HG02973 (cell line): ENCODE data around the gene DGCR2.
"Not testable (repeated sequence)": the region's sequence is repeated elsewhere in the genome, so short reads cannot be mapped to it uniquely, and the experiment has no call there.

Experiments
- ATAC-seq: cut with Tn5 transposase; IDR thresholded peaks from one replicate; pipeline ENCODE4 v1.9.1; 2021; ENCODE audit warnings: moderate library complexity; ENCODE audit not compliant: unreplicated experiment

The DGCR2 gene

DNA sequence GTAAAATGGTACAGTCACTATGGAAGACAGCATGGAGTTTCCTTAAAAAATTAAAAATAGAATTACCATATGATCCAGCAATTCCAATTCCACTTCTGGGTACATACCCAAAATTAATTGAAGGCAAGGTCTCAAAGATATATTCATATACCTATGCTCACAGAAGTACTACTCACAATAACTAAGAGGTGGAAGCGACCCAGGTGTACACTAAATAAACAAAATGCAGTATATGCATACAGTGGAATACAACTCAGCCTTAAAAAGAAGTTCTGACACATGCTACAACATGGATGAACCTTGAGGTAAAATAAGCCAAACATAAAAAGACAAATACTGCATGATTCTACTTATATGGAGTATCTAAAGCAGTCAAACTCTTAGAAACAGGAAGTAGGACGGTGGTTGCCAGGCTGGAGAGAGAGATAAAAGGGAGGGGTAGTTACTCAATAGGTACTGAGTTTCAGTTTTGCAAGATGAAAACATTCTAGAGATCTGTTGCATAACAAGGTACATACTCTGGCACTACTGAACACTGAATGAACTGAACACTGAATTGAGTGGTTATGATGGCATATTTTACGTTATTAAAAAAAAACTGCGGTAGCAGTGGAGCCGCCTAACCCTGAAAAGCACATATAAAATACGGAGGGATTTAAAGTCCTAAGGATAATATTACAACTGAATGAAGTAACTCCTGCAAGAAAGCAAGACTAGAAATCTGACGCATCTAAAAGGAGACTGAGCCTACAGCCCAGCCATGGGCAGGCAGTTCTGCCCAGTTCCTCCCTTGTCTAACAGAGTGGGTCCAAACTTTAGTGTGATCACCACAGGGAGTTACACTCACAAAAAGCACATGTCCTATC lies 12.8 kb downstream of the DGCR2 start:
- ATAC-seq, result peak; percentile 77

DNA sequence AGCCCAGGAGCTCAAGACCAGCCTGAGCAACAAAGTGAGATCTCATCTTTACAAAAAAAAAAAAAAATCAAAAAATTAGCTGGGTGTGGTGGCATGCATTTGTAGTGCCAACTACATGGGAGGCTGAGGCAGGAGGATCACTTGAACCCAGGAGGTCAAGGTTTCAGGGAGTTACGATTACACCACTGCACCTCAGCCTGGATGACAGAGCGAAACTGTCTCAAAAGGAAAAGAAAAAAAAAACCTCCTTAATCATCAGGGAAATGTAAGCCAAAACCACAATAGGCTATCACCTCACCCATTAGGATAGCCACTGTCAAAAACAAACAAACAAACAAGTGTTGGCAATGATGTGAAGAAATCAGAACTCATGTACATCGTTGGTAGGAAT lies 13.4 kb downstream of the DGCR2 start:
- ATAC-seq, result no peak

DNA sequence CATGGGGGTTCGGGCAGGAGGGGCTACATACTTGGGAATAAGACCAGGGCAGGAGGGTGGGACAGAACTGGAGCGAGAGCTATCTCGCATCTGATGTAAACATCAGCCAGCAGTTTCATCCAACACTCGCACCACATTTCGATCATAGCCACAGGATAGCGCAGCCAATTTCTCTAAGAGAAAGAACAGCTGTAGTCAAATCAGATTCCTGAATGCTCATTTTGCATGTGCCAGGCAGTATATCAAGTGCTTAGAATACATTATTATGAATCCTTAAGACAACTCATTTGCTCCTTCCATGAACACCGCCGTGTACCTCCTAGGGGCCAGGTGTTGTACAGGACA lies 14.5 kb downstream of the DGCR2 start:
- ATAC-seq, result no peak

DNA sequence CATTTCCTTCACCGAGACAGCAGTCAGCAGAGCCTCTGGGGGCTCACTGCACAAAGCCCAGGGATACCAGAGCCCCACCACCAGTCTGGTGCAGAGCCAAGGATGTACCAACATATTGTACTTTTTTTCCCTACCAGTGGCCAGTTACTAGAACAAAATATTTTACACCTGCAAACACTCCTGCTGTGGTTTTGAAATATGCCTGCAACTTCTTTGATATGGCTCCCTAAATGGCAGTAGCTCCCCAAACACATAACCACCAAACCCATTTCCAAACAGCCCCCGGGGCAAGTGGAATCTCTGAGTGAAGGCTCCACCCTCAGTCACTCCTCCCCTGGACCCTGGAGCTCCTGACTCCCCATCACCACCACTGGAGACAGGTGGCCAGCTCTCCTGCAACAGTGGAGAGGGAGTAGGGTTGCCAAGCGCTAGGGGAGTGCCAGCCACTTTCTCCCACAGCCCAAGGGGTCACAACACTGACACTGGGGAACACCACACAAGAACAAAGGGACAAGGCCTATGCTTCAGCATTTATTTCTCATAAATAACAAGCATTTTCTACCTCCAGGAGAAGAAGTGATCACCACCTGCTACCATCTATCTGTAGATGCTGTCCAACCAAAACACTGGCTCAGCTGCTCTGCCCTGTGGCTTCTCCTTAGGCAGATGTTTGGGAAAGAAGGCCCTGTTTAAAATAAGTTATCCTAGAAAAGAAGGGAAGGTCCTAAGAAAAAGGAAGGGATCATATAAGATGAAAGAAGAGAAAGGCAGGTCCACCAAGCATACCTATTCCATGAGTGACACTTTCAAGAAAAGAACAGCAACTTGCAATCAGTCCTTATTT lies 15.1 kb downstream of the DGCR2 start:
- ATAC-seq, result no peak

DNA sequence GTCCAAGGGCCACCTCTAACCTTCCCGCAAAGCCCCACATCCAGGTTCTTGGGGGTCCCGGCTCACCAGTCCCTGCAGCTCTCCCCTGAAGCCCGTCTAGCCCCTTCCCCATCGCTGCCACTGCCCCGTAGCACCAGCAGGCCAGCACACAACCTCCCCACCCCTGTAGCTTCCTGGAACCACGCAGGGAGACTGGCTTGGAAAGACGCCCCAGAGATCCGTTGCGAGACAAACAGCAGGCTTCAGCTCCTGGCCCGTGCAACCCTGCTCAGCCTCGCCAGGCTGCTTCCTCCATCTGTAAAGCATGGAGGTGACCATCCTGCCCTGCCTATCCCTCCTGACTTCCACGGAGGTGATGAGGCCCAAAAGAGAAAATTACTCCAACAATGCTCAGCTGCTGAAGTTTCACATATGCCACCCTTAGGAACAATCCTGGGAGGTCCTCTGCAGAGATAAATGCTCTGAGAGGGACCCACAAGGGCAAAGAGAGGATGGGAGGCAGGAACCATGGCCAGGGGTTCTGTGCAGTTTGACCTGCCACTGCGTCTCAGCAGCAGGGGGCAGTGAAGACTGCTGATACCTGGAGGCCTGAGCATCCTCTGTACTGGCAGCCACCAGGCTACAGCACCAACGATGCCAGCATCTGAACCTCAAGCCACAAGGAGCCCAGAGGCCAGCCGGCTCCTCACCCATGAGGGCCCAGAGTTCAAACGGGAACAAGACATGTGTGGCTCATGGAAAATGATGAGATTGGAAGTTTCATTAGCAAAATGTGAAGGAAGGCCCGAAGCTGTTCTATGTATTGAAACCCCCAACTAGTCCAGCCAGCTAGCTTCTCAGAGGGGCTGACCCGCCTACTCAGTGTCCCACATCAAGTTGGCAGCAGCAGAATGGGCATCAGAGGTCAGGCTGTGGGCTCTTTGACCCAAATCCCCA lies 16.1 kb downstream of the DGCR2 start:
- ATAC-seq, result no peak

DNA sequence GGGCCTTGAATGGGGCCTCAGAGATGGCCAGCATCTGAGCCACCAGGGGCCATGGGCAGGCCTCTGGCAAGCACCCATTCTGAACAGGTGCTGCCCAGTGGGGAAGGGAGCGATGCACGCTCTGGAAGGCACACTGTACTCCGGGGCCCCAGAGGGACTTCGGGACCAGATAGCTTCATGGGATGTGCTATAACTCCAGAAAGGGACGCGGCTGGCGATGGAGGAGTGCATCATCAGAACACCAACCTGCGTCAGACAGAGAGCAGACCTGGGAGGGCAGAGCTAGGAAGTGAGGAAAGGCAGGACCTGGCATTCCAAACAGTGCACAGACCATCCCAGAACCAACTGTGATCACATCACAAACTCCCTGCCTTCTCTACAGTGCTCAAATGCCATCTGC lies 16.8 kb downstream of the DGCR2 start:
- no peak for ATAC-seq

DNA sequence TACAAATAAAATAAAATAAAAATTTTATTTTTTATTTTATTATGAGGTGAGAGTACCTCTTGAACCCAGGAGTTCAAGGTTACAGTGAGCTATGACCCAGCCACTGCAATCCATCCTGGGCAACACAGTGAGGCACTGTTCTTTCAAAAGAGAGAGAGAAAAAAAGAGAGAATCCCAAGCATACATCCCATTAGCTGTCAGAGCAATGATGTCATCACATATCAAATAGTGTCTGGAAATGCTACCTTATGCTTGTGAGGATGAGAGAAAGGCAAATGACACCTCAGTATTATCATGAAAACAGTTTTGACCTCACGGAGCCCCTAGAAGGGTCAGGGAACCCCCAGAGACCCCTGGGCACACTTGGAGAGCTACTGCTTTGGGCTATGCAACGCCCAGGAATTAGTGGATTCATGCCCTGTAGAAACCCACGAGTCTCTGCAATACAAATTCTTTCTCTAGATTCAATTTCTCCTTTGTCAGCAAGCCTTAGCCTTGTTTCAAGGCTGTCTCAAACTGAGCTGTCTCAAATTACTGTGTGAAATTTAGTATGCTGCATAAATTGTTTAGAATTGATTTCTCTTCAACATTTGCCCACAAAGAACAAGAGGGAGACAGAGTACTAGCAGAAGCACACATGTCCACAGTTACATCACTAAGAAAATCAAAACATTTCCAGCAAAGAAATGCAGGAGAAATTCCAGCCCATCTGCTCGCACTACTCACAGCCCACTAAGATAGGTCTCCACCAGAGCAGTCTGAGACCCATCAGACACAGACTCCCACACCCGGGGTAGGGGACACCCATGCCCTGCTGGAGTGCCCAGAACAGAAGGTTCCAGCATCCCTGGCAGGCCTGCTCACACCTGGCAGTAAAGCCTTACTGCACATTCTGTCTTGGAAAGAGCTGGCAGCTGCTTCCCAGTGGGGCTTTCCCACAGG lies 18.1 kb downstream of the DGCR2 start:
- ATAC-seq, result no peak

DNA sequence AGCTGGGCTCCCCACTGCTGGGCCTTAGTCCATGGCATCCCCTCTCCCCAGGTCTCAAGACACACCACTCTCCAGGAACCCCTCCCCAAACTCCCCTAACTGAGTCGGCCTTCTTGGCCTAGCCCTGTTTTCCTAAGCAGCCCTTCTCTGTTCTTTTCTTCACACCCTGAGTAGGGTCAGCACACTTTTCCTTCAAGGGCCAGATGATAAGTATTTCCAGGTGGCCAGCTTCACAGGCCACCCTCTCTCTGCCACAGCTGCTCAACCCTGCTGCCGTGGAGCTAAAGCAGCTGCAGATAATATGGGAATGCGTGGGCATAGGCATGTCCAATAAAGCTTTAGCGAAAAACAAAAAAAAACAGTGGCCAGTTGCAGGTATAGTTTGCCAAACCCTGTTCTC lies 24.1 kb downstream of the DGCR2 start:
- ATAC-seq, result no peak

DNA sequence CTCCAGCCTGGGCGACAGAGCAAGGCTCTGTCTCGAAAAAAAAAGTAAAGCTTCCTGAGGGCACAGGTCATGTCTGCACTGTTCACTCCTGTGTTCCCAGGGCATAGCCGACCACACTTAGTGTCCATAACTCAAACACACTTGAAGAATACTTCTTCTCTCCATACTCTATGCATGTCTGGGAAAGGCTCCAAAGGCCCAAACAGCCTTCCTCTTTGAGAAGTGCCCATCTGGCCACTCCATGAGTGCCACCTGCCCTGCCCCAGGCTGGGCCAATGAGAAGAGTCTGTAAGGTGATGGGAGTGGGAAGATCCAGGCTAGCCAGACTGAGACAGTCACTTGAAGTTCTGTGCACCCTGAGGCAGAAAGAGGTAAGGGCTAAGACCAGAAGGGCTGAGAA lies 24.7 kb downstream of the DGCR2 start:
- no peak for ATAC-seq

DNA sequence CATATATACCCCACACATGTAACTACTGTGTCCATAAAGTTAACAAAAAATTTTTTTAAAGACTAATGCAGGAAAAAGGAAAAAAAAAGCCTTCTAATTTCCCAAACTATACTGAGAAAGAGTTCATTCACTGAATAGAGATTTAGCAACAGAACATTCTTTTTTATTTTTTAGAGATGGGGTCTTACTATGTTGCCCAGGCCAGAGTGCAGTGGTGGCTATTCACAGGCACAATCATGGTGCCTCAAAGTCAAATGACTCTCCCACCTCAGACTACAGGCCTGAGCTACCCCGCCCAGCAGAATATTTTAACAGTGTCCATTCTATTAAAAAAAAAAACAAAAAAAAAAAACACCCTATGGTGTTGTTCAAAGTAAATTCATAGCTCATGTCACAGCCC lies 25.7 kb downstream of the DGCR2 start:
- no peak for ATAC-seq

DNA sequence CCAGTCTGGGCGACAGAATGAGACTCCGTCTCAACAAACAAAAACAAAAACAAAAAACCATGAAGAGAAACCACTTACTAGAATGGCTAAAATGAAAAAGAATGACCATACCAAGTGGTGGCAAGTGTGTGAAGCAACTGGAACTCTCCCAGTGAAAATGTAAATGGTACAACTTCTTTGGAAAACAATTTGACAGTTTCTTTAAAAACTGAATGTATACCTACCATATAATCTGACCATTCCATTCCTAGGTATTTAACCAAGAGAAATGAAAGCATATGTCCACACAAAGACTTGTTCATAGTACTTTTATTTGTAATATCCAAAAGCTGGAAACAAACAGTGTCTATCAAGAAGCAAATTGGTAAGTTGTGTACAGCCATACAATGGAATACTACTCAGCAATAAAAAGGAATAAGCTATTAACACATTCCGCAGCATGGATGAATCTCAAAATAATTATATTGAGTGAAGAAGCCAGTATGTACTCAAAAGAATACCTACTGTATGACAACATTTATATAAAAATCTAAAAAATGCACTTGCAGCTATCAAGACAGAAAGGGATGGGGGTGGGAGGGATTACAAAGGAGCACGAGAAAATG lies 27.7 kb downstream of the DGCR2 start:
- no peak for ATAC-seq

DNA sequence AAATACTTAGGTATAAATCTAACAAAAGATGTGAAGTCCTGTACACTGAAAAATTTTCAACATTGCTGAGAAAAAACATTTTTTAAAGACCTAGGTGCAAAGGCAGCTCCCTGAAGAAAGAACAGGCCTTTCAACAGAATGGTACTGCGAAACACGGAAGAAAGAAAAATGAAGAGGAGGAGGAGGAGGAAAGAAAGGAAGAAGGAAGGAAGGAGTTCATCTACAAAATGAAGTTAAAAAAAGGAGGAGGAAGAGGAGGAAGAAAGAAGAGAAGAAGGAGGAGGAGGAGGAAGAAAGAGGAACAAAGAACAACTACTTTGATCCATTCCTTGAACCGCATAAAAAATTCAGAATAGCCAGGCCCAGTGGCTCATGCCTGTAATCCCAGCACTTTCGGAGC lies 29.5 kb downstream of the DGCR2 start:
- ATAC-seq, result no peak

DNA sequence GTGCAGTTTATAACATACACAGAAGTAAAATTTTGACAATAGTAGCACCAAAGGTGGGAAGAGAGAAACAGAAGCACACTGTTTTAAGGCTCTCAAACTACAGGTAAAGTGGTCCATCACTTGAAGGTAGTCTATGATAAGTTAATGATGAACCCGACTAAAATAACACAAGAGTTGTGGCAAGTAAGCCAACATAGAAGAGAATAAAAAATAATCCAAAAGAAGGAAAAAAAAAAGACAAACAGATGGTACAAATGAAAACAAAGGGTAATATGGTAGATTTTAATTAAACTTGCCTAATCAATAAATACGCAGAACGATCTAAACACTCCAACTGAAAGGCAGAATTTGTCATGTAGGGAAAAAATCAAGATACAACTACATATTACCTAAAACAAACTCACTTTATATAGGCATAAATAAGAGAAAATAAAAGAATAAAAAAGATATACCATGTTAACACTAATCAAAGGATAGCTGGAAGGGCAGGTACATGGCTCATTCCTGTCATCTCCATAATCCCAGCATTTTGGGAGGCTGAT lies 31.6 kb downstream of the DGCR2 start:
- no peak for ATAC-seq

DNA sequence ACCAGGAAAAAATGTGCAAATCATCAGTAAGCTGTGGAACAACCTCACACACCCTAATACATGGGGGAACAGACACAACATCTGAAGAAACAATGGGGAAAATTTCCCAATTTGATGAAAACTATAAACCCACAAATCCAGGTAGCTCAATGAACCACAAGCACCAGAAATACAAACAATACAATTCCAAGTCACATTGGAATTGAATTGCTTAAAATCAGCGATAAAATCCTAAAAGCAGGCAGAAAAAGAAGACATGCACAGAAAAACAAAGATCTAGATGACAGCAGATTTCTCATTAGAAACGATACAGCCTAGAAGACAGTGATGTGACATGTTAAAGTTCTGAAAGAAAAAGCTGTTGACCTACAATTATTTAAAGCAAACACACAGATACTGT lies 32.0 kb downstream of the DGCR2 start:
- ATAC-seq, result no peak

DNA sequence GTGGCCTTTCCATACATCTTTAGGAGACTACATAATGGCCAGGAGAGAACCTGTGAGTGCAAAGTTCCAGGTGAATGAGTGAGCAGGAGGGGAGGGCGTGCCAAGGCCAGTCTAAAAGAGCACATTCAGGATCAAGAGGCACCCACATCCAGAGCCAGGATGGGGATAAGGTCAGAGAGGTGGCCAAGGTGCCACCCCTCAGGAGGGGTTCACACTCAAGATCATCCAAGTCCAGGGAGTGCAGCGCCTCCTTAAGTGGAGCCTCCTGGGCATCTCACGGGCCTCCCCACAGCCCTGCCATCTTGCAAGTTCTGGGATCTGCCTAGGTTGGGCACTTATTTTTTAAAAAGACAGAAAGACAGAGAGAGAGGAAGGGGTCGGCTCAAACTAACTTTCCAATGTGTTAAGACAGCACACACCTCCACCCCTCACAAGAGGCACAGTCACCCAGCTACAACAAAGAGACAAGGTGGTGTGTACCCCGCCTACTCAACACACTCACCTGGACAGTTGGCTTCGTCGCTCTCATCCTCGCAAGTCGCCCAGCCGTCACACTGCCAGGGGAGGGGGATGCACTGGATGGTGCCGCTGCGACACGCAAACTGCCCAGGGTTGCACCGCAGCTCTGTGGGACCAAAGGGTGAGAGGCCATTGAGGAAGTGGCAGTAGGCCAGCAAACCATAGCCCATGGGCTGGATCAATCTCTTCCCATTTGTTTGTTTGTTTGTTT lies 33.2 kb downstream of the DGCR2 start:
- no peak for ATAC-seq

DNA sequence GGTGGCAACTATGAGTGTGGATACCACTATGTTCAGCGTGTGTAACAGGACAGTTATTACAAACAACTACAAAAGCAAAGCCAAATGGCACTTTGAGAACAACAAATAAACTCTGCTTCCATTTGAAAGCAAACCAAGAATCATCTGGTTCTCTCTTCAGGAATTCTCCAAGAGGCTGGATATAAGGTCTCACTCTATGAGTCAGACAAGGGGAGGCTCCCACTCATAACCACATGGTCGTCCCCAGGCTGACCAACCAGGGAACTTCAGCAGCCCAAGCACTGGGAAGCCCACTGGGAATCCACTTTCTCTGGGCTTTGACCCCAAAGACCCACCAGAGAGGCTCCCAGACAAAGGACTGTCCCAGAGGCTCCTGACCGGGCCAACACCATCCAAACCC lies 35.3 kb downstream of the DGCR2 start:
- ATAC-seq, result no peak

DNA sequence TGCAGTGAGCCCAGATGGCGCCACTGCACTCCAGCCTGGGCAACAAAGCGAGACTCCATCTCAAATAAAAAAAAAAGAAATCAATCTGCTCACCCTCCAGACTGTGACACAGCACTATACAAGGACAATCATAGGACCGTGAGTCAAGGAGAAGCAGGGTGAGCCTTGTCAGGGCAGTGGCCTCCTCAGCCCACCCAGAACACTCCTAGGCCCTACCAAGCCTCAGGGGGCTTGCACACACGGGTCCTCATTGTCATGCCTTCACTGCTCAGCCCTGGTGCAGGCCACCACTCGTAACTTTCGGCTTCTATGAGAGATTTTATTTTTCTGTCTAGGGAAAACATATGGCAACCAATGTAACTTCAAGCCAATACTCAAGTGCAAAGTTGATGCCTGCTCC lies 35.8 kb downstream of the DGCR2 start:
- ATAC-seq, result no peak

DNA sequence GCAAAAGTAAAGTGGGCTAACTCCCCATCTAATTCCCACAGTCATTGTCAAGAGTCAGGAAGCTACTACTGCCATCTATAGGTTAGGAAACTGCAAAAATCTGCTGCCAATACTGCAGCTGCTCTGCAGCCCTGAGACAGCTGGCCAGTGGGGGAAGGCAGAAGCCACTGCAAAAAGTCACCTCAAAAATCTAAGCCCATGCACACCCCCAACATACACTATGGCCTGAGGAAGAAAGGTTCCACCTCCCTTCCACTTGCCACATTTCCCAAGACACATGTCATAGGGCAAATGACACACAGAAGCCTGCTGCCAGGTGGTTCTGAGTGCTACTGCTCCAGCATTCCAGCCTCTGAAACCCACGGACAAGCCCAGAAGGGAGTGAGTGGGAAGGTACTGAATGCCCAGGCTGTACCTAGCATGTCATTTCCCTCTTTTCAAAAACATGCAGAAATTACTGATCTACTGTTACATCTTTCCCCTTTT lies 36.9 kb downstream of the DGCR2 start:
- no peak for ATAC-seq

DNA sequence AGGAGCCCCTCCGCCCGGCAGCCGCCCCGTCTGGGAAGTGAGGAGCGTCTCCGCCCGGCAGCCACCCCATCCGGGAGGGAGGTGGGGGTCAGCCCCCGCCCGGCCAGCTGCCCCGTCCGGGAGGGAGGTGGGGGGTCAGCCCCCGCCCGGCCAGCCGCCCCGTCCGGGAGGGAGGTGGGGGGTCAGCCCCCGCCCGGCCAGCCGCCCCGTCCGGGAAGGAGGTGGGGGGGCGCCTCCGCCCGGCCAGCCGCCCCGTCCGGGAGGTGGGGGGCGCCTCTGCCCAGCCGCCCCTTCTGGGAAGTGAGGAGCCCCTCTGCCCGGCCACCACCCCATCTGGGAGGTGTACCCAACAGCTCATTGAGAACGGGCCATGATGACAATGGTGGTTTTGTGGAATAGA lies 37.6 kb downstream of the DGCR2 start:
- ATAC-seq, result not testable (repeated sequence)
